Ishikawa (cell line): ENCODE measurements around the gene RITA1.

Source experiments
- CEBPB ChIP-seq: IDR thresholded peaks from 2 replicates; pipeline ENCODE4 v1.6.1; 2012
- EGR1 ChIP-seq: IDR thresholded peaks from 2 replicates; pipeline ENCODE4 v1.6.1; 2012
- EP300 ChIP-seq: IDR thresholded peaks from 2 replicates; pipeline ENCODE4 v1.6.1; 2012; ENCODE audit warnings: borderline replicate concordance
- FOXM1 ChIP-seq: IDR thresholded peaks from 2 replicates; pipeline ENCODE4 v1.6.1; 2012; ENCODE audit warnings: low read depth, borderline replicate concordance
- MAX ChIP-seq: IDR thresholded peaks from 2 replicates; pipeline ENCODE4 v1.6.1; 2012
- RAD21 ChIP-seq: IDR thresholded peaks from 2 replicates; pipeline ENCODE4 v1.6.1; 2012; ENCODE audit warnings: low read depth
- REST ChIP-seq: IDR thresholded peaks from 2 replicates; pipeline ENCODE4 v1.6.1; 2012; ENCODE audit warnings: low read depth, mild to moderate bottlenecking
- TAF1 ChIP-seq: IDR thresholded peaks from 2 replicates; pipeline ENCODE4 v1.6.1; 2012; ENCODE audit warnings: low read depth, mild to moderate bottlenecking
- TCF12 ChIP-seq: IDR thresholded peaks from 2 replicates; pipeline ENCODE4 v1.6.1; 2012; ENCODE audit warnings: low read depth
- YY1 ChIP-seq: IDR thresholded peaks from 2 replicates; pipeline ENCODE4 v1.6.1; 2012; ENCODE audit warnings: low read depth
- ZBTB7A ChIP-seq: IDR thresholded peaks from 2 replicates; pipeline ENCODE4 v1.6.1; 2012; ENCODE audit warnings: low read depth

GRCh38 chr12:113167868-113168267, 17.7 kb upstream of the RITA1 start:
- TF ChIP-seq YY1 (no peak), EP300 (no peak), CEBPB (no peak), REST (no peak), EGR1 (no peak), TAF1 (no peak), MAX (no peak), FOXM1 (no peak), RAD21 (no peak), ZBTB7A (no peak), TCF12 (no peak)
